Measurements from ENCODE around the gene PPP1R14C.

Gene PPP1R14C, protein sequence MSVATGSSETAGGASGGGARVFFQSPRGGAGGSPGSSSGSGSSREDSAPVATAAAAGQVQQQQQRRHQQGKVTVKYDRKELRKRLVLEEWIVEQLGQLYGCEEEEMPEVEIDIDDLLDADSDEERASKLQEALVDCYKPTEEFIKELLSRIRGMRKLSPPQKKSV

DNA sequence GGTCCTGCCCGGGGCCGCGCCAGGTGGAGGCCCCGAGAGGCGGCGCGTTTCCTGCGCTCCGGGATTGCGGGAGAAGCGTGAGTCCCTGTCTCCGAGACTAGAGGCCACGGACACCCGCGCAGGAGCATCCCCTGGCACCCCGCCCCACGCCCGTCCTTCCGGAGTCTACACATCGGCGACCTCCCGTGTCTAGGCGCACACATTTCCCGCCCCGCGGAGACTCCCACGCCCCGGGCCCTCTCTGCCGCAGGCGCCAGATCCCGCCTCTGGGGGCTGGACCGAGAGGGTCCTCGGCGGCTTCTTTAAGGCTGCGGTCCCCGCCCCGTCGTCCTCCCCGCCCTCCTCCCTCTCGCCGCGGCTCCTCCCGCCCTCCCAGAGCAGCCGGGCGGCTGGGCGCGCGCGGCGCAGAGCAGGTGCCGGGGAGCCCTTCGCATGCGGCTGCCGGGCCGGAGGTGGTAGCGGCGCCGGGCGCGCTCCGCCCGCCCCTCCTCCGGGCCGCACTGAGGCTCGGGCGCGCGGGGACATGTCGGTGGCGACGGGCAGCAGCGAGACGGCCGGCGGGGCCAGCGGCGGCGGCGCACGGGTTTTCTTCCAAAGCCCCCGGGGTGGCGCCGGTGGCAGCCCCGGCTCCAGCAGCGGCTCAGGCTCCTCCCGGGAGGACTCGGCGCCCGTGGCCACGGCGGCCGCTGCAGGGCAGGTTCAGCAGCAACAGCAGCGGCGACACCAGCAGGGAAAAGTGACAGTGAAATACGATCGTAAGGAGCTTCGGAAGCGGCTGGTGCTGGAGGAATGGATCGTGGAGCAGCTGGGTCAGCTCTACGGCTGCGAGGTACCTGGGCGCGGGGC is at the start of gene PPP1R14C:
Gene PPP1R14C (plus strand): TSS at position 375 of the 846 bp plus-strand sequence. CDS start 149 bp downstream, at position 524.
- TF ChIP-seq, protein P1, sequence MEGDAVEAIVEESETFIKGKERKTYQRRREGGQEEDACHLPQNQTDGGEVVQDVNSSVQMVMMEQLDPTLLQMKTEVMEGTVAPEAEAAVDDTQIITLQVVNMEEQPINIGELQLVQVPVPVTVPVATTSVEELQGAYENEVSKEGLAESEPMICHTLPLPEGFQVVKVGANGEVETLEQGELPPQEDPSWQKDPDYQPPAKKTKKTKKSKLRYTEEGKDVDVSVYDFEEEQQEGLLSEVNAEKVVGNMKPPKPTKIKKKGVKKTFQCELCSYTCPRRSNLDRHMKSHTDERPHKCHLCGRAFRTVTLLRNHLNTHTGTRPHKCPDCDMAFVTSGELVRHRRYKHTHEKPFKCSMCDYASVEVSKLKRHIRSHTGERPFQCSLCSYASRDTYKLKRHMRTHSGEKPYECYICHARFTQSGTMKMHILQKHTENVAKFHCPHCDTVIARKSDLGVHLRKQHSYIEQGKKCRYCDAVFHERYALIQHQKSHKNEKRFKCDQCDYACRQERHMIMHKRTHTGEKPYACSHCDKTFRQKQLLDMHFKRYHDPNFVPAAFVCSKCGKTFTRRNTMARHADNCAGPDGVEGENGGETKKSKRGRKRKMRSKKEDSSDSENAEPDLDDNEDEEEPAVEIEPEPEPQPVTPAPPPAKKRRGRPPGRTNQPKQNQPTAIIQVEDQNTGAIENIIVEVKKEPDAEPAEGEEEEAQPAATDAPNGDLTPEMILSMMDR (IDR thresholded peaks at IDR 0.05; ENCODE audit: insufficient read depth, low read length, missing control alignments), result no peak
- DNase-seq (ENCODE audit: low read depth, low spot score), result no peak
- H3K4me3 ChIP-seq (ENCODE audit: low read depth, low read length), result peak within 1 kb of the TSS; percentile 44
- ChIA-PET POLR2A (no interaction called here), CTCF (interaction anchor here (1.4 to 2.9 kb wide), 2 partner anchors 9 to 70 kb away, joined by 3 to 8 read pairs; no protein-coding TSS in a partner anchor)

DNA sequence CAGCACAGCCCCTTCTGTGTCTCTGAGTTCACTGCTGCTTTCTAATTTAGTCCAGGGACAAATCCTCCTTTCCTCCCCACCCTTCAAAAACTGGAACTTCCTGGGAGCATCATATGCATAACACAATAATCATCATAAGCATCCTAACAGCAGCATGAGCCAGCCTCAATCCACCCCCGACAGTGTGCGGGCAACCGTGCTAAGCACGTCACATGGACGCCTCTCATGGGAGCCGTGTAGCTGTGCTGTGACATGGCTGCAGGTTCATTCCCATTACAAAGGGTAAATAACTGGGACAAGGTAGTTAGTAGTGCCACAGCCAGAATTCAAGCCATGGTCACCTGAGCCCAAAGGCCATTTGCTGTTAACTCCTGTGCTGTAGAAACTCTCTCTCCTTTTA is 49.4 kb upstream of the PPP1R14C start:
- no peak overlapping the region for H3K4me3 ChIP-seq (ENCODE audit: low read depth, low read length)
- TF ChIP-seq, protein P1 (IDR thresholded peaks at IDR 0.05; ENCODE audit: insufficient read depth, low read length, missing control alignments), result no peak
- no peak for DNase-seq (ENCODE audit: low read depth, low spot score)
- ChIA-PET CTCF (interaction anchor here (1.5 kb wide), 1 partner anchor 722 kb away, joined by 4 read pairs; no protein-coding TSS in a partner anchor), POLR2A (no interaction called here)

DNA sequence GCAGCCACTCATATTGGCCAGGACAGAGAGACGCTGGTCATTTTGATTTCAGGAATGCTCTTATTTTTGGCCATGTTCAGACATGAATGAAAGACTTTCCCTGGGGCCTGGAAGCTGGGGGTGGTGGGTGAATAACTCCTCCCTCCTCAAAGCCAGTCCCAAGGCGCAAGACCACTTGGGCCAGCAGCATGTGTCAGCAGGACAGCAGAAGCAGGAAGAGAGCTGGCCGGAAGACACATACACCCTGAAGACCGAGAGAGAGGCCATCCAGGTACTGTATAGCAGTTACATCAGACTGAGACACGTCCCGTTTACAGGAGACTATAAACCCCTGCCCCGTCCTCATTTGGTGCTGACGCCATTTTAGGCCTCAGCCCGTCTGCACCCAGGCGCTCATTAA is 44.7 kb upstream of the PPP1R14C start:
- no peak for DNase-seq (ENCODE audit: low read depth, low spot score)
- POLR2A ChIA-PET, result no interaction called here
- TF ChIP-seq, protein P1 (IDR thresholded peaks at IDR 0.05; ENCODE audit: insufficient read depth, low read length, missing control alignments), result no peak
- CTCF ChIA-PET, result interaction anchor here (1.3 to 4.7 kb wide), 3 partner anchors 18 to 237 kb away, joined by 3 to 30 read pairs (median 5); partner anchors contain the start of gene ULBP3
- no peak overlapping the region for H3K4me3 ChIP-seq (ENCODE audit: low read depth, low read length)

DNA sequence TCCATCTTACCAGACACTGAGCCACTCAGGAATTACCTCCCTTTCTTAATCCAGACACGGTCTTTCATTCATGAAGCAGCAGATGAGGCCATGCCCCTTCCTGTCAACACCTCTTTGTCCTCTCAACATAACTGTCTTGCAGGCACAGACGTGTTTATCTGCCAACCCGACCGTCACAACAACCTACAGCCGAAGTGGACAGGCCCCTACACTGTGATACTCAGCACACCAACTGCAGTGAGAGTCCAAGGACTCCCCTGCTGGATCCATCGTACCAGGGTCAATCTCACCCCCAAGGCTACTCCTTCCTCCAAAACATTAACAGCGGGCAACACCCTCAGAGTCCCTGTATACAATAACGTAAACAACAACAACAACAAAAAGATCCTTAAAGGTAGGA is 43.3 kb upstream of the PPP1R14C start:
- CTCF ChIA-PET, result no interaction called here
- no peak overlapping the region for H3K4me3 ChIP-seq (ENCODE audit: low read depth, low read length)
- DNase-seq (ENCODE audit: low read depth, low spot score), result no peak
- TF ChIP-seq, protein P1 (IDR thresholded peaks at IDR 0.05; ENCODE audit: insufficient read depth, low read length, missing control alignments), result no peak
- POLR2A ChIA-PET, result no interaction called here

DNA sequence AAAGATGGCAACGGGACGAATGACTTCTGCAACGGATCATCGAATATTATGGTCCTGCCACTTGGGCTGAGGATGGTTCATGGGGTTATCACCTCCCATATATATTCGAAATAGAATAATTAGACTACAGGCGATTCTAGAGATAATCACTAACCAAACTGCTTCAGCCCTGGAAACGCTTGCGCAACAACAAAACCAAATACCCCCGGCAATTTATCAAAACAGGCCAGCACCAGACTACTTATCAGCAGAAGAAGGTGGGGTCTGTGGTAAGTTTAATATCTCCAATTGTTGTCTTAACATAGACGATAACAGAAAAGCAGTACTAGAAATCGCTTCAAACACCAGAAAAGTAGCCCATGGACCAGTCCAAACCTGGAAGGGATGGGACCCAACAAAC is 42.9 kb upstream of the PPP1R14C start:
- ChIA-PET CTCF (no interaction called here), POLR2A (no interaction called here)
- H3K4me3 ChIP-seq (ENCODE audit: low read depth, low read length), result no peak overlapping the region
- DNase-seq (ENCODE audit: low read depth, low spot score), result no peak
- TF ChIP-seq, protein P1 (IDR thresholded peaks at IDR 0.05; ENCODE audit: insufficient read depth, low read length, missing control alignments), result no peak

DNA sequence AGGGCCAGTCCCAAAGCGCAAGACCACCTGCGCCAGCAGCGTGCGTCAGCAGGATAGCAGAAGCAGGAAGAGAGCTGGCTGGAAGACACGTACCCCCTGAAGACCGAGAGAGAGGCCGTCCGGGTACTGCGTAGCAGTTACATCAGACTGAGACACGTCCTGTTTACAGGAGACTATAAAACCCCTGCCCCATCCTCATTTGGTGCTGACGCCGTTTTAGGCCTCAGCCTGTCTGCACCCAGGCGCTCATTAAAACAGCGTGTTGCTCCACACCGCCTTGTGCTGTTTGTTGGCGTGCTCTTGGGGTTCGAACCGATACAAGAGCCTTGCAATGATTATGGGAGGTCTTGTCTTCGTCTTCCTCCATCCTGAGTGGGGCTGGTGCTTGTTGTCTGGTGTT is 42.1 kb upstream of the PPP1R14C start:
- no peak for DNase-seq (ENCODE audit: low read depth, low spot score)
- ChIA-PET CTCF (interaction anchor here (1.5 kb wide), 1 partner anchor 12 kb away, joined by 3 read pairs; no protein-coding TSS in a partner anchor), POLR2A (no interaction called here)

More for the DNA sequence above, 42.1 kb upstream of the PPP1R14C start:
- no peak overlapping the region for H3K4me3 ChIP-seq (ENCODE audit: low read depth, low read length)
- TF ChIP-seq, protein P1 (IDR thresholded peaks at IDR 0.05; ENCODE audit: insufficient read depth, low read length, missing control alignments), result no peak
